NCI-H146 (cell line): ENCODE data around the gene MAGI1.
"Not testable (repeated sequence)": the region's sequence is repeated elsewhere in the genome, so short reads cannot be mapped to it uniquely, and the experiment has no call there.

Source experiments
- DNase-seq: peaks from one replicate; lab custom pipeline; 2025; lab: John Stamatoyannopoulos, UW

Gene MAGI1

DNA sequence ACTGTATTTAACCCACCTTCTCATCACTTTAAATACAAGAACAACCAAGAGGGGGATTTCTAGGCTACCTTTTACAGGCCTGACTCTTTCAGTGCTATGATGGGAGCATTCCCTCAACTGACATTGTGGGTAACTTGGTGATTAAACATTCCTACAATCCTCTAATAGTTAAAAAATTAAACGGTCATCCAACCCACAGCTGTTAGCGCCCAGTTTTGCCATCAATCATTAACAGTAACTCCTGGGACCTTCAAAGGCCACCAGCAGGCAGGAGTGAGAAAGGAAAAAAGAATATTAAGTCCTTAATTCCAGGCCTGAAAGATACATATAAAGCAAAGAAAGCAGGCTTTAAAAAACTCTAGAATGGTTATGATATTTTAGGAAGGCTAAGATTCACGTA, 512.1 kb downstream of the MAGI1 start:
- DNase-seq = no peak

DNA sequence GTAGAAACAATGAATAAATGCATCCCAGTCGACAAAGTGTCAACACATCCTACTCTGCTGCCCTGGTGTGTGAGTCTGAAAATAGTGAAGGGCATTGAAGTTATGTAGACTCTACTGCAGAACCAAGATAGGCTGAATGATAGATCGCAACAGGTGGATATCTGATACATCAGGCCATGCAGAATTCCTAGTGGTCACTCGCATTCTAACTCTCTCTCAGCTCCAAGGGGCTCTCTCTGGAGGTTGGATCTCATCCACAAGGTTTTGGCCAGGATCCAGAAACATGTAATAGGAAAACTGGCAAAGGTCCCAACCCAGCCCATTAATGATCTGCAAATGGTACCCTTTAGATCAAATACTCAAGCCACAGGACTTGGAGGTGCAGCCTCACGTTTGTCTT, 514.1 kb downstream of the MAGI1 start:
- no peak for DNase-seq

DNA sequence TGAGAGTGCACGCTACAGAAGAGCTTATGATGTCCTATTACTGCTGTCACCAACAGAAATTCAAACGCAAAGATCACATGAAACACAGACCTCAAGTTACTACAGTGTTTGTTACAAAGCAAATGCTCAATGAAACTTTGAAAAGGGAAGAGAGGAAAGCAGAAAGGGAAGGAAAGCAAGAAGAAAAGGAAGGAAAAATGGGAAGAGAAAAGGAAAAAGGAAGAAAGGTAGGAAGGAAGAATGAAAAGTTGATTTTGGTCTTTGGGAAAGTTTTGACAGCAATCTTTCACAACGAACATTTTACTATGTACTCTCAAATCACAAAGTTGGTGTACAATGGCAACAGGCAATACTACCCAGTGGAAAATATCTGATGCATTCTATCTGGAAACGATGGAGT, 514.8 kb downstream of the MAGI1 start:
- no peak for DNase-seq

DNA sequence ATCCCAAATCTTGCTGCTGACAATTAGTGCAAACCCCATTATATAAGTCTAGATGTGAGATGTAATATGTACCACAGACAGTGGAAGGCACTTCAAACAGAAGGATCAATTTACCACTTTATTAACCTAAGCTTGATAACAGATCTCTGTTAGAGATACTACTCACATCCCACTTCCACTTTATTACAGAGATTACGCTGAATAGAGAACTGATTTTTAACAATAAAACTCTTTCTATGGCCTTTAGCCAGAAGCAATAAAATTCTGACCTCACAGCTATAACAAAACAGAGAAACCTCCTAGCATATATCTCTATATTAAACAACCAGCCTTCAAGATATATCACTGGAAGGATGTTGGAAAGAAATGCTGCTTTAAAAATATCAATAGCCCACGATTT, 517.7 kb downstream of the MAGI1 start:
- DNase-seq = no peak

DNA sequence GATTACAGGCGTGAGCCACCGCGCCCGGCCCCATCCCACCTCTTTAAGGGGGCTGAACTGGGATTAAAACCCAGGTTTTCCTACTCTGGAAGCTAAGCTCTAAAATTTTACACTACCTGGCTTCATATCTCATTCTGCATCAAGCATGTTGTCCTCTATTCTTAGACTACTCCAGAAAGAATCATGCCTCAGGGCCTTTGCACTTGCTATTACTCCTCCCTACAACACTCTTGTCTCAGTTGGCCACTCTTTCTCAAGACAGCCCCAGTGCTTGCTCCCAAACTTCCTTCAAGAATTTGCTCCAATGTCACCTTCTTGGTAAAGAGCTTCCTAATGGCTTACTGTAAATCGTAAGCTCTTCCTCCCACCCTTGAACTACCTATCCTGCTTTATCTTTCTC, 521.7 kb downstream of the MAGI1 start:
- no peak for DNase-seq

DNA sequence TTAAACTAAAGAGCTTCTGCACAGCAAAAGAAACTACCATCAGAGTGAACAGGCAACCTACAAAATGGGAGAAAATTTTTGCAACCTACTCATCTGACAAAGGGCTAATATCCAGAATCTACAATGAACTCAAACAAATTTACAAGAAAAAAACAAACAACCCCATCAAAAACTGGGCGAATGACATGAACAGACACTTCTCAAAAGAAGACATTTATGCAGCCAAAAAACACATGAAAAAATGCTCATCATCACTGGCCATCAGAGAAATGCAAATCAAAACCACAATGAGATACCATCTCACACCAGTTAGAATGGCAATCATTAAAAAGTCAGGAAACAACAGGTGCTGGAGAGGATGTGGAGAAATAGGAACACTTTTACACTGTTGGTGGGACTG, 524.4 kb downstream of the MAGI1 start:
- not testable (repeated sequence) for DNase-seq

DNA sequence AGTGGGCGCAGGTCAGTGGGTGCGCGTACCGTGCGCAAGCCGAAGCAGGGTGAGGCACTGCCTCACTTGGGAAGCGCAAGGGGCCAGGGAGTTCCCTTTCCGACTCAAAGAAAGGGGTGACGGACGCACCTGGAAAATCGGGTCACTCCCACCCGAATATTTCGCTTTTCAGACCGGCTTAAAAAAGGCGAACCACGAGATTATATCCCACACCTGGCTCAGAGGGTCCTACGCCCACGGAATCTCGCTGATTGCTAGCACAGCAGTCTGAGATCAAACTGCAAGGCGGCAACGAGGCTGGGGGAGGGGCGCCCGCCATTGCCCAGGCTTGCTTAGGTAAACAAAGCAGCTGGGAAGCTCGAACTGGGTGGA, 529.3 kb downstream of the MAGI1 start:
- not testable (repeated sequence) for DNase-seq

DNA sequence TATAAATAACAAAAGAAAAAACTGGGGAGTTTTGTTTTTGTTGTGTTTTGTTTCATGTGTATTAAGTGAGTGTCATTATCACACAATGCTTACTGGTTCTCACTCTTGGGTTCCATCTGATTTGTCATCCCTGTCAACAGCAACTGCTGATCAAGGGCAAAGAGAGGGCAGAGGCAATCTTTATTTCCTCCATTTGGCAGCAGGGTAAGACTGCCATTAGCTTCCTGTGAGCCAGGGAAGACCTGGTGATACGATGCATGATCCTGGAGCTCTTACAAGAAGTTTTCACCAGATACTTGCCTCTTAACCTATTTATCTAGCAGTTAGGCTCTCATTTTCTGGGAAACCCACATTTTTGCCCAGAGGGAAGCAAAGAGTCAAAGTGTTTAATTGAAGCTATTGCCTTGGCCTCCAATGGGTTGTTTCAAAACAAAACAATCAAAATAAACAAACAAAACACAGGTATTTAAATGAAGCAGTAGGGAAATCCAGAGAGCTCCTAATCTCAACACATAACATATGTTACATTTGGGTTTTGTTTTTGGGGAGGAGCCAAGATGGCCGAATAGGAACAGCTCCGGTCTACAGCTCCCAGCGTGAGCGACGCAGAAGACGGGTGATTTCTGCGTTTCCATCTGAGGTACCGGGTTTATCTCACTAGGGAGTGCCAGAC, 529.8 kb downstream of the MAGI1 start:
- DNase-seq = no peak

DNA sequence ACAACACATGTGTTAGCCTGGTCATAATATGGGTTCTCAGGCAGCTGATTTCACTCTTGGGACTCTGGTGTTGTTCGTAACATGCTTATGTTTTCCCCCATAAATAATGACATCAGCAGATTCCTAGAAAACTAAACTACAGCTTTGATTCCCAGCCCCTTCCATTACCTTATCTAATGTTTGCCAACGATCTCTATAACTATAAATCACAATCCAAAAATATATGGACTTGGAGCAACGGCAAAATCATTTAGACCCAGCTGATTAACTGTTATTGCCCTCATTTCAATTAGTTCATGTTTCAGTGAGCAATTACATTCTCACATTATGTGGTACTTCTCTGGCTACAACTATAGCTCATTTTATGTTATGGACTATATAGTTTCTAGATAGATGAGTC, 531.3 kb downstream of the MAGI1 start:
- no peak for DNase-seq

DNA sequence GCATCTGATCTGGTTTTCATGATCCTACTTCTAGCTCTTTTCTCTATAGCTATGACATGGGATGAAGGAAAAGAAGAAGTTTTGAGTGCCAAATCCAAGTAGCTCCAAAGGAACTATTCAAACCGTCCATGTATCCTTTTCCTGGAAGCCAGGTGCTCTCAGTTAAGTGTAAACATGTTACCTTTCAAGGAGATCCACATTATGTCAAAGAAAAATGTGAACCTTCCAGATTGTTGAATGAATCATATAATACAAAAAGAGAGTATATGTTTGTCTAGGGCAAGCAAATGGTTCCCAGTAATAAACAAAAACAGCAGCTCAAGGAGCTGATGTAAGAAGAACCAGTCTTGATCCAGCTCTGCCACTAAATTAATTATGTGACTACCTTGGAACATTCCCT, 534.9 kb downstream of the MAGI1 start:
- DNase-seq = no peak

DNA sequence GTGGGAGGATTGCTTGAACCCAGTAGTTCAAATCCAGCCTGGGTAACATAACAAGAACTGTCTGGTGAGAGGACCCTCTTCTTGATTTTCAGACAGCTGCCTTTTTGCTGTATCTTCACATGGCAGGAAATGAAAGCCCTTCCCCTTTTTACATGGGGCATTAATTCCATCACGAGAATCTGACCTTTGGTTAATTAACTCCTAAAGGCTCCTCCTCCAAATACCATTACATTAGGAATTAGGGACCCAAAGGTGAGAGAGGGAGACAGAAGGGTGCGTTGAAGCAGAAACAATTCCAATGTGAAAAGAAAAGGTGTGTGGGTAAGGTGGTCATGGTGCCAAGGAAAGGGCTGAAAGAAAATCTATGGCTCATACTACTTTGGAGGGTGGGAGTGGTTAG, 536.2 kb downstream of the MAGI1 start:
- no peak for DNase-seq

DNA sequence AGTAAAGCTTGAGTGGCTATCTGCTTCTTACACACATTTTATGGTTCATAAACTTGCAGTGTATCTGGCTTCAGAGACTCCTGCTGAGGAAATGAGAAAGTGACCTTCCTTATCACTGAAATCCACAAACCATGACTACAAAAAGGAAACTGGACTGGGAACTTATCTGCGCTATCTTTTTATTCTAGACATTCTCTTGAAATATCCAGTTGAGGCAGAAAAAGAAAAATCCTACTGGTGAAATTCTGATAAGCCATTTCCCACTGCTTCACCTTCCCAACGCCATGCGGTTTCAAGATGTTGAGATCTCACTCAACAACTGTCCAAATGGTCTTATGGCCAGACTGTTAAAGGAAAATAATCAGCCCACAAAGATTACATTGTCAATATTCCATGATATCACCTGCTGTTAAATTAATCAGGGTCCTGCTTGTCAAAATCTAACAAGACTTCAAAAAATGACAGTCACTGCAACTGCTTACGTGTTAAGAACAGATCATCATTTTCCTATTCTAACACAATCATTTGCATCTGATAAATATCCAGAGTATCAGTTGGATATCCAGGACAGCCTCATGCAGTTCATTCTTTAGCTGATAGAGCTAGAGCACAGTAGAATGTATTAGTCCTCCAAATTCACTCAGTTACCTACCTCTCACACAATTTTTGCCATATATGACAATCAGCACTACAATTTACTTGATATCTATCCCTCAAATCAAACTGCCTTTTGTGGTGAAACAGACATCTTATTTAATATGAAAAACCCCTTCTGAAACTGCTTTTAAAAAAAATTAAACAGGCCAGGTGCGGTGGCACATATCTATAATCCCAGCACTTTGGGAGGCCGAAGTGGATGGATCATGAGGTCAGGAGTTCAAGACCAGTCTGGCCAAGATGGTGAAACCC, 538.1 kb downstream of the MAGI1 start:
- no peak for DNase-seq

DNA sequence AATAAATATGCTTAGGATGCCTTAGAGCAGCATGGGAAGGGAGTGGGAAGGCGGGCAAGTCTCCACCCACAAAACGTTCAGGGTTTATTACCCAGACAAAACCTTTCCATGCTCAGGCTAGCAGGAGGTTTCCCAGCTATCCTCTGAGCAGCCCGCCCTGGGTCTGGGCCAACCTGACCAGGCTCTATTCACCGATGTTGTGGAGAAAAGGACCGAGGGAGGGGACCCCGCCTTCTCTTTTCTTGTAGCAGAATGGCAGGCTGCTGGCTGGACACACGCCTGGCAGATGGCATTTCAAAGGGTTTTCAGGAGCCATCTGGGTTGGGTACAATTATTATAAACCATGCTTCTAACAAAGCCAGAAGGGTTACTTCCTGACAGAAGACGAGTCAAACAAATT, 540.9 kb downstream of the MAGI1 start:
- DNase-seq = peak; percentile 22

DNA sequence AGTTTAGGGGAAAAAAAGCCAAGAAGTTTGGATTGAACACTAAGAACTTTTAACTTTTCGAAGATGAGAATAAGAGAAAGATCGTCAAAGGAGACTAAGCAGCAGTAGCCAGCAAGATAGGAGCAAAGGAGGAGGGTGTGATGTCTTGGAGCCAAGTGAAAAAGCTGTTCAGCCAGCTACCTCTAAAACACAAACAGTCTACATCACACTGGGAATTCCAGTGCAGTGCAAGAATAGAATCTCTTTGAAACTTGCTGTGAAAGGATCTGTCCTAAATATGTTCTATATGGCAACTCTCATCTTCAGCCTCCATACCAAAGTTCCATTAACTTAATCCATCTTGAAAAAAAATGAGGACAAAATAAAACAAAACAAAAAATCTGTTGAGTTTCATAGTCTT, 541.5 kb downstream of the MAGI1 start:
- DNase-seq = no peak

DNA sequence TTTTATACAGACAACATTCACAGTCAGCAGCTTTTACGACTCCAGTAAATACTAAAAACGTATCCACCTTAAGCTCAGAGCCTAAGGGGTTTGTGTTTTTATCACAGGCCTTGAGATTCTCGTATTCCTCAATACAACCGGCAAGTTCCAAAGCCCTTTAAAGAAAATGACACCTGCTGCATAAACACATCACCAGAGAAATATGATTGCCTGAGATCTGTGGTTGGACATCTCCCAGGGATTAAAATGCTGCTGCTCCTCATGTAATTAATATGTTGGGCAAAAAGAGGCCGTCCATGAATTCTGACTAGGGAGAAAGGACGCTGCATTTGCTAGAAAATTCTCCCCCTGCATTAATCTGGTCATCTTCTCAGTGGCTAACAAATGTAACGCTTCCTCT, 544.8 kb downstream of the MAGI1 start:
- DNase-seq = no peak

DNA sequence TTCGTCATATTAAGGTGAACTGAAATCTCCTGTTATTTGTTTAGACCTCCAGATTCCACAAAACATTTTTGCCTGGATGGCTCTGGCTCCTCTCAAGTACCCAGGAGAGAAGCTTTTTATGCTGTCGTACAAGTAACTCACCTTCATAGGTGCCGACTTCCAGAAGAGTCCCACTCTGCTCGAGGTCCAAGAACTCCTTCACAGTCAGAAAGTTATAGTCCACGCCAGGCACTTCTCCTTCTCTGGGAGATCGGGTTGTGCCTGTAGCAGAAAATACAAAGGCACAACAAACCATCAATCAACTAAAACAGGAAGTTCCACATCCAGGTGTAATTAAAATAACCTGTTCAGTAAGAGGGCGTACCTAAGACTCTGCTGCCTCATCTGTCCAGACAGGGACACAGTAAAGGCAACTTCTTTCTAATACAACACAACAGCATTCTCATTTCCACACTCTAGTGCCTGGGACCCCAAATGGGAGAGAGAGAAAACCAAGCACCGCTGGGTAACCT, 545.3 kb downstream of the MAGI1 start:
- DNase-seq = no peak

DNA sequence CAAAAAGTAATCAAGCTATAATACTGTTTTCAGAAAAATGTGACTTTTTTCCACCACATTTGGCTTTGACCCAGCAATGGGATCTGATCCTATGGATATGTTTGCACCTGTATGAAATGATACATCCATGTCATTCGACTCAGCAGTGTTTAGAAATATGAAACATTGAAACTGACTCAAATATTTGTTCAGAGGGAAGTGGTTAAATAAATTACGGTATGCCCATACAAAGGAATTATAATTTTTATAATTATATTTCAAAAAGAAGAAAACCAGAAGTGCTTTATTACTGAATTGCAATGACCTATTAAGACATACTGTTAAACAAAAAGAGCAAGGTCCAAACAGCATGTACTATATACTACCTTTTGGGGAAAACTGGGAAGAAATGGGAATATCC, 546.5 kb downstream of the MAGI1 start:
- no peak for DNase-seq

DNA sequence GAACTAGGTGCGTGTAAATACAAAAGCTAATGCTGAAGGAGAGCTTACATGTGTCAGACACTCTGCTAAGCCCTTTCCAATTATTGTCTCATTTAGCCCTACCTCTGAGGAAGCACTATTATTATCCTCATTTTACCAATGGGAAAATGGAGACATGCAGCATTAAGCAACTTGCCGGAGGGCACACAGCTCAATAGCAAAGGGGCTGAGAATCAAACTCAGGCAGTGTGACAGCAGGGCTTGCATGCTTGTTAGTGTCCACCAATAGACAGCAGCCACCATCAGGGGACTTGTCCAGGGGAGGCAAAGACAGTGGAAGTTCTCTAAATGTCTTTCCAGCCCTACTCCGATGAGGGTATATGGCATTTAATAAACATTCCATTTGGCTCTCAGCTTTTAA, 548.6 kb downstream of the MAGI1 start:
- no peak for DNase-seq

DNA sequence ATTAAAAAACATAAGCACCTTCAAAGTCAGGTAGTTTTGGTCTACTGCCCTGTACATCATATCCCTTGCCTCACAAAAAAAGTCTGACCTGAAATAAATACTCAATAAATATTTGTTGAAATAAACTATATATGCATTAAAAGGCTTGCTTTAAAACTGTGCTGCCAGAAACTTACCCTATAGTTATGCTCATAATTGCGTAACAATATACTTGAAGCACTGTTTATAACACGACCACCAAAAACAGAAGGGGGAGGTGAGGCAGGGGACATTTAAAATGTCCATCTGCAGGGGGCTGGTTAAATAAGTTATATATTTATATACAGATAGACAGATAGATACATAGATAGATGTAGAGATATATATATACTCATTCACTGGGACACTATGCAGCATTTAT, 549.5 kb downstream of the MAGI1 start:
- no peak for DNase-seq

DNA sequence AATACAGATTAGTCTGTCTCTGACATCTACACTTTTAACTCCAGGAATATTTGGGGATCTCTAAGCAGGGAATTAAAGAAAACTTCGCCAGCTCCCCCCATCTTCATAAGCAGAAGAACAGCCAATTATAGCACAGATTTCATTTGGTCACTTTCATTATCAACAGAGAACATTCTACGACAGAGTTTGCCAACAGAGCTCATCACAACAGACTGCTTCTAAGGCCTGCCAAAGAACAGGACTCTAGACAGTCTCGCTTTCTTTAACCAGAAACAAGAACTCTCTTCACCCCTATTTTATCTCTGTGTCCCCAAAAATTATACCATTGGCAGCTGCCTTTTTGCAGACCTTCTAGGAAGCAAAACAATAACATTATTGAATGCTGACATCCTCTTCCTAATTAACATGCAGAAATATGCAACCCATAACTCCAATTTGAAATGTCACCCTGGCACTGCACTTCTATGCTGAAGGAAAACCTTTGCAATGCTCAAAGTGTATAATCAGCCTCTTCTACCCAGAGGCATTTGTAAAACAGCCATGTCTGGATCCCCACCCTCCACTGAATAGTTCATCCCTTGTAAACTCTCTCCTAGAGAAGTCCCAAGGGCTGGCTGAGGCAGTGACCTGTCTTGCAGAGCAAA, 552.8 kb downstream of the MAGI1 start:
- DNase-seq = no peak

DNA sequence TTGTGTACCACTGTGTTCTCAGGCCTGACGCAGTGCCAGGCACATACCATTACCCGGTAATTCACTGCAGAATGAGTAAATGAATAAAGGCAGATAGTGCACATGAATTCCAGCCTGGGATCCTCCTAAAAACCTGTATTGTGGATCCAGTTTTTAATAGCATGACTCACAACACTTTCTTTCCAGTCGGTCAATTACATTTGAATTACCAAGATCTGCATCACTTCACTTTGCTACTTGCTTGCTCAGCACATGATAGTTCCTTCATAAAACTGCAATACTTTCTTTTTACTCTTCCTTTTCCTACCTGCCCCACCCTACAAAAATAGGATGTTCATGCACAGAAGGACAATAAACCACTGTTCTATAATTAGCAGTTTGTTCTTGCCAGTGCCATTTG, 553.8 kb downstream of the MAGI1 start:
- no peak for DNase-seq

DNA sequence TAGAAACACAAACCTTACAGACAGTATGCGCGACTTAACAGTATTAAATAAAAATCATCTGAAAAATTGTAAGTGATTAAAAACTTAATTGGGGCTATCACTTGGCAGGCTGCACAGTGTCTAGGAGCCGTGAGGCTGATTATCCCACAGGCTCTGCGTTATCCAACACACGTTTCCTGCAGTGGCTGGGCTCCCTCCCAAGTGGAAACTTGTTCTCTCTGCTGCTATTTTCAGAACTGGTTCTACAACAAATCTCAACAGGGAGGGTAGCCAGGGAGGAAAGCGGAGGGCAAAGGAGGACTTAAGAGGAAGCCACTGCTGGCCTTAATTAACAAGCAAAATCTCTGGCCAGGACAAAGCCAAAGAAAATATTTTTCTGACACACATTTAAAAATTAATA, 555.2 kb downstream of the MAGI1 start:
- no peak for DNase-seq

DNA sequence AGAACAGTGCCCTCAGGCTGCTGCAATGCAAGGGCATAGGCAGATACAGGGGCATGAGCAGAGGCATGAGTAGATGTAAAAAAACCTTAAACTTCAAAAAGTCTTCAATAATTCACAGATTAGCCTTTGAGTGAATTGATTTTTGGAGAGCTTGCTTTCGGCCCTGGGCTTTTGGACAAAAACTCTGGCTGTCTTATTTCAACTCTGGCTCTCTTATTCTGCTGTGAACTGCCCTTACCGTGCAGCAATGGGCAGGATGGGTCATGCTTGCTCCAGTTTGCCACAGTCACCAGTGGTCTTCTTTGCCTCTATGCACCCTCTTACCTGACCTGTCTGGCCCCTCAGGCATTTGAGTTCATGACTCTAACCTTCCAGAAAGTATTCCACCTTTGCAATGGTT, 555.7 kb downstream of the MAGI1 start:
- DNase-seq = no peak
